ENCODE results near the gene C1QTNF8.
"Not testable (repeated sequence)": the region's sequence is repeated elsewhere in the genome, so short reads cannot be mapped to it uniquely, and the experiment has no call there.

Gene C1QTNF8

DNA sequence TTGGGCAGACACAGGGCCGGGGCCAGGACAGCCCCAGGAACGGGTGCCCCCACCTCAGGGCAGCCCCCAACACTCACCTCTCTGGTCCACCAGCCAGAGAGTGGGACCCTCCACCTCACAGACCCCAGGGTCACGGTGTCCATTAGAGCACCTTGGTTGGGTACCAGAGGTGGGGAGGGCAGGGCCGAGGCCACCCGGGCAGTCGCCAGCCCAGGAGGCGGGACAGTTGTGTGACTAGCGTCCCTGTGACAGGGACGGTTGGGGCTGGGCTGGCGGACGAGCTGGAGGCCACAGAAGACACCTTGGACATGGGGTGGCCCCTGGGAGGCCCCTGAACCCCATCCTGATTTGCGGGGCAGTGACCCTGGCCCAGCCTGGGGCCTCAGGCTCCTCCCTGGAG lies 11.7 kb upstream of the C1QTNF8 start:
- DNase-seq, result no peak

DNA sequence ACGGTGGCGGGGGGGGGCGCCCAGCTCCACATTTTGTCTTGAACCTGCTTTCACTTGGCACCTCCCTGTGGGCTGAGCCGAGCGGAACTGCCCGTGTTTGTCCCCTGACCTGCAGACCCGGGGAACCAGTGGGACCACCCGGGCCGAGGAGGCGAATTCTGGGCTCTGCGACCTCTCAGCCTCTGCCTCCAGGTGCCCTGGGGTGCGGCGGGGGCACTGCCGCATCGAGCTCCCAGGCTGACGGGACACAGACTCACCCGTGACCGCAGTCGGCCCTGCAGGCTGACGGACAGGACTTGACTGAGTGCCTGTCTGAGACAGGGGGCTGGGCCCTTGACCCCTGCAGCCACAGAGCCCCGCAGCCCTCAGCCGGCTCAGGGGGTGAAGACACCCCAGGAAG lies 11.1 kb upstream of the C1QTNF8 start:
- DNase-seq, result no peak

DNA sequence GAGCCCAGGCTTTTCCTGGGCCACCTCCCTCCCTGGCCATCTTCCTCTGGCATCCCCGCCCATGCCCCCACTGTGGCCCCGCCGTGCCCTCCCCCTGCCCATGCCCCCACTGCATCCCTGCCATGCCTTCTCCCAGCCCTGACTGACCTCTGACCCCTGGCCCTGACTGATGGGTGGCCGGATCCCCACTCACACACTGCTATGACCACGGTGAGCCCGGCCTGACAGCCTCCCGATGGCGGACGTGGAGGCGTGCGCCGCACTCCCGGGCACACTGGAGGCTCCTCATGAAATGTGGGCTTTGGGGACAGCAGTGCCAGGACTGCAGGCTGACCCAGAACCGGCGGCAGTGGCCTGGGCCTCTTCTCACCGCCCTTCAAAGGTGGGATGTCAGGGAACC lies 10.6 kb upstream of the C1QTNF8 start:
- no peak for DNase-seq

DNA sequence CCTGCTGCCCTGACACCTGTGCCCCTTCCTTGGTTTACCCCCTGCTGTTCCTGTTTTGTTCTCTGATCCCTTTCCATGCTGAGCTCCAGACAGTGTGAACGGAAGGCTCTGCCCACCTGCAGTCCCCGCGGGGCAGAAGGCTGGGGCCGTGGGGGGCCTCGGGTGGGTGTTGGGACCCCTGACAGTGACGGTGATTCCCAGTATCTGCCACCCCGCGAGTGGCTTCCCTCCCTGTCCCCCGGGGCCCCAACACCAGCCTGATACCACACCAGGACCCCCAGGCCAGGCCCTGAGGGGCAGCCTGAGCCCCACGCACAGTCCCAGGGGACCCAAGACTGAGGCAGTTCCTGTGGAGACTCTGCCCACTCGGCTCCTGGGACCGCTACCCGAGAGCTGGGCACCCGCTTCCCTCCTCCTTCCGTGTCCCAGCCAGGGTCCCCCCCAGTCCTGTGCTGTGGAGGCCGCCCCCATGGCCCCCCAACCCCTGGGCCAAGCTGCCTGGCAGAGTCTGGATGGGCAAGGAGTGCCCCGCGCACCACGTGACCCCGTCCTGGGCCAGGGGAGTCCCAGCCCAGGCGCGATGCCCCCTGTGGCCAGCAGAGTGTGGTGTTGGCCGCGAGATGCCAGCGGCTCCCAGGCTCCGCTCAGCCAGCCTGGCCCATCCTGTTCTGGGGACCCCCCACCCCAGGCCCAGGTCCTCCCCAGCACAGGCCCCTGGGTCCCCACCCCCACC lies 10.0 kb upstream of the C1QTNF8 start:
- DNase-seq, result no peak

DNA sequence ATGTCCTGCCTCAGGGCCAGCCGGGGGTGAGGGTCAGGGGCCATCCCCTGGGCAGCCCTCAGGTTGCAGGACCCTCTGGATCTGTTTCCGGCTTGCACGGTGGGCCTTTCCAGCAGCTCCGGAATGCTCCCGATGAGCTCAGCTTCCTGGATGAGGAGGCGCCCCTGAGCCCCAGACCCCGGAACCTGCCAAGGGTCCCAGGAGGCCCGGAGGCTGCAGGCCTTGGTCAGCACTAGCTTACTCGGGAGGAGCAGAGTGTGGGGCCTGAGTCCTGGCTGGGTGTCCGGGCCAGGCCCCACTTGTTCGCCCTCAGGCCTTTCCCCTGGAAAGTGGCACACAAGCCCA lies 7.6 kb upstream of the C1QTNF8 start:
- DNase-seq, result no peak

DNA sequence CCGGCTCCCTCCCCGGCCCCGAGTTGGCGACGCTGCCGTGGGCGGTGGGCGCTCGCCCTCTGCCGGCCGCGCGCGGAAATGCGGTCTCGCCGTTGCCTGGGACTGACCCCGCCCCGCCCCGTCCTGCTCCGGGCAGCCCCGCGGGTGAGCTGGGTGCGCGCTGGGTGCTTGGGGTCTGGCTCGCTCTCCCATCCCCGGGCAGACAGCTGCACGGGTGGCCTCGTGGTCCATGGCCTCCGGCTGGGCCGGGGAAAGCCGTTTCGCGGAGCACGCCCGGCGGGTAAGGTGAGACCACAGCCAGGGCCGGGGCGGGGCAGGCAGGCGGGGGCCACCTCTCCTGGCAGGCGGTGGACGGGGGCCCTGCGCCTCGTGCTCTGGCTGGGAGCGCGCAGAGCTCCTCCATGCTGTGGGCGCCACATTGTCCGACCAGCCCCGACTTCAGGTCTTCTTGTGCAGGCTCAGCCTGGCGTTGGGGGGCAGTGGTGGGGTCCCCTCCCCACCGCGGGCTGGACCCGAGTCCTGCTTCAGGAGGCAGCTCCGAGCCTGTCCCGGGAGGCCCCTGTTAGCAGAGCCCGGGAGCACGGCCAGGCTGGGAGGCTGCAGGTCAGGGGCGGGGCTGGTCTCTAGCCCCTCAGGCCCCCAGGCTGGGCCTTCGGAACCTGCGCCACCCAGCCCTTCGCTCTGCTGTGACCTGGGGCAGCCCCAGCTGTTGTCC lies 7.0 kb upstream of the C1QTNF8 start:
- DNase-seq, result no peak

DNA sequence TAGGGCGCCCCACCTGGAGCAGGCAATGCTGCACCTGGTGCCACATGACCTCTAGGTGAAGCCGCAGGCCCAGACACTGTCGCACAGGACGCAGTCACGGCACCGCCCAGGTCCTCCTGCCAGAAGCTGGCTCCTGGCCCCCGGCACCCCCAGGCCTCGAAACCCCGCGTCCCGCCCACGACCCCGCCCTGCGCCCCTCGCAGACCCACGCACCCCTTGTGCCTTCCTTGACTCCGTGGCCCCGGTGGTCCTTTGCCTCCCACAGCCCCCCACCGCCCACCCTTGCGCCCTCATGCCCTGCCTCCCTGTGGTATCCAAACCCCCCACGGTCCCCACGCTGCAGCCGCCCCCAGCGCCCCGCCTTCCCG lies 6.3 kb upstream of the C1QTNF8 start:
- DNase-seq, result no peak

DNA sequence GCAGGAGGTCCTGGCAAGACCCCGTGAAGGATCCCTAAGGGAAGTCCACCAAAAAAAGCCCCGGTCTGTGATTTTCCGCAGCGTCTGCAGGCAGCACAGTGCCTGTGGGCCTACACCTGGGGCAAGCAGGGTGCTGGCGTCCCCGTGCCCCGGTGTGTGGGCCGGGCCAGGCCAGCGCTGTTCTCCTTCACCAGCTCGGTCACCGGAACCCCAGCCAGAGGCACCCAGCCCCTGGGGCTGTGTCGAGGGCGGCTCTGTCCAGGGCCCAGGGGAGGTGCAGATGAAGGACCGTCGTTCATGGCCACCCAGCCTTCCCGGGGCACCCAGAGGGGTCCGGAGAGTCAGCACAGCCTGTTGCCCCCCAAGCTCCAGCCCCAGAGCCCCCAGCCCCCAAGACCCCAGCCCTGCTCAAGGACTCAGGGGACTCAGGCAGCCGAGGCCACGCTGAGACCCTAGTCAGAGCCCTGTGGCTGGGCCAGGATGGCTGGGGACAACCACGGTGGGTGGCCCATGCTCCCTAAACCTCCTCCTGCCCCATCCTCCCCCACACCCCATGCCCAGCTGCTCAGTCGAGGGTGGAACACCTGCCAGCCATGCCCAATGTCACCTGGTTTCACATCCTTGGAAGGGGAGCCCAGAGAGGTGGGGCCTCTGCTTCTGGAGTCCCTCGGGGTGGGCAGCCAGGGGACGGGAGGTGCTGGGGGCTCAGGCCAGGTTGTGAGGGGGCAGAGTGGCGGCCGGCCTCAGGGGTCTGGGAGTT lies 5.7 kb upstream of the C1QTNF8 start:
- DNase-seq, result no peak

DNA sequence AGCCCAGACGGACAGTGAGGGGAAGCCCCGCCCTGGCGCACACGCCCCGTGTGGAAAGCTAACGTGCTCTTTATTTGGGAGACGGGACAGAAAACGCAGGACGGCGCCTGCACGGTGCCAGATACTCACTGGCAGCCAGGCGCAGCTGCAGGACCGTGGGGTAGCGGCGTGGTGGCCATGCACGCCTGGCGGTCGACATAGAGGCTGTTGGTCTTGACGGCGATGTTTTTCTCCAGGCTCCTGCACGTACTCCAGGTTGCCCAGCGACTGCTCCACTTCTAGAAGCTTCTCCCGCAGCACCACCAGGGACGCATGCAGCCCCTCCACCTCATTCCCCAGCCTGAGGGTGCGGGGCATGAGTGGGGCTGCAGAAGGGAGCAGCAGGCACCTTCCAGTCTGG lies 5.1 kb upstream of the C1QTNF8 start:
- no peak for DNase-seq

DNA sequence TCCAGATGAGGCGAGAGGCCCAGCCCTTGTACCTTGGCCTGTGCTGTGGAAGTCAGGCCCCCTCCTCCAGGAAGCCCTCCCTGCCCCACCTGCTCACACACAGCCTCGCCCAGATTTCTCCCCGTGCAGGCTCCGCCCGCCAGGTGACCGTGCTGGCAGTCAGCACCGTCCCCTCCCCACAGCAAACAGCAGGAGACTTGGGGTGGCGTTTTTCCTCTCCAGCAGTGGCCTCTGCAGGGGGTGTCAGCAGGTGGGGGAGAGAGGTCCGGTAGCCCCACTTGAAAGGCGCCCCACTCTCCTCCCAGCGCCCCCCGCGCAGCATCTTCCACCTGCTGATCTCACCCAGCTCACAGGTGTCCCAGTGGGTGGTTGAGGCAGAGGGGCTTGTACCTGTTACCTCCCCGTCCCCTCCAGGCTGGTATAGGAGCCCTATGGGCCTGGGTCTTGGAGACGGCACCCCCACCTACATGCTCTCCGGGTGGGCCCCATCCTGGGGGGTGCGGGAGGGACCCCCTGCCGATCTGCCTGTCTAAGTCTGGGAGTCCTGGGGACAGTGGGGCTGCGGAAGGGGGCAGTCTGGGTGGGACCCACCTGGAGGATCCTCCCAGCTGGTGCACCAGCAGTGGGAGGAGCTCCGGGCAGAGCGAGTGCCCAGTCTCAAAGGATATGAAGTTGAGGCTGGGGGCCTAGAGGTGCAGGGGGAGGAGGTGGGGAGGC lies 4.2 kb upstream of the C1QTNF8 start:
- no peak for DNase-seq

DNA sequence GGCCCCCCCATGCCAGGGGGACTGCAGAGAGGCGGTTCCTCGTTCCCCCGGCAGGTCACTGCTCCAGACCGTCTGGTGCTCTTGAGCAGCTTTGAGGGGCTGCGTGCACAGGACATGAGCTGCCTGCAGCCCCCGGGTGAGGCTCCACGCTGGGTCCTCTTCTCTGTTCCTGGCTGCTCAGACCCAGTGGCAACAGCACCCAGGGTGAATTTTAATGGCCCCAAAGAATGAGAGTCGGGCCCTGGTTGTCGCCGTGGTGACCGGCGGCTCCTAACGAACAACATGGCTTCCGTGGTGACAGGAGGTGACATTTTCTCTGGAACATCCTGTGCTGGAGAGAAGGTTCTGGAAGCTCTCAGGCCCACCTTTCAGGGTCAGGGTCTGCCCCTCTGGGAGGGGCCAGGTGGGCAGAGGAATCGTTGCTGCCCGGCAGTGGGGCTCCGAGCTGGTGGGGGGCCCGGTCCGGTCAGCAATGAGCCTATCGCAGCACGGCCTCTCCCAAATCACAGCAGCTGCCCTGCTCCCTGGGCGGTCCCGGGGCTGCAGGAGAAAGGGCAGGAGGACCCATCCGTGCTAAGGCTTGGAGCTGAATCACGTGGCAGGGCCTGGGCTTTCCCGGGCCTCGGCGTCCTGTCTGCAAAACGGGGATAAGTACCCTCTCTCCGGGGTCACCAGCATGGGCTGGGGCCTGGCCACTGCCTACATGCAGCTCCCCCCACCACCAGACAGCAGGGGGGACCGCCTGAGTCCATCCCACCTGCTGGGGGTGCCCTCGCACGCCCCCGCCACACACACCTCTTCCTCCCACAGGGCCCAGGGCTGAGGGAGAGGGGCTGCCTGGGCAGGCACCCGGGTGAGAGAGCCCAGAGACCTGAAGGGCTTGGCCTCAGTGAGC lies 3.4 kb upstream of the C1QTNF8 start:
- DNase-seq, result no peak

DNA sequence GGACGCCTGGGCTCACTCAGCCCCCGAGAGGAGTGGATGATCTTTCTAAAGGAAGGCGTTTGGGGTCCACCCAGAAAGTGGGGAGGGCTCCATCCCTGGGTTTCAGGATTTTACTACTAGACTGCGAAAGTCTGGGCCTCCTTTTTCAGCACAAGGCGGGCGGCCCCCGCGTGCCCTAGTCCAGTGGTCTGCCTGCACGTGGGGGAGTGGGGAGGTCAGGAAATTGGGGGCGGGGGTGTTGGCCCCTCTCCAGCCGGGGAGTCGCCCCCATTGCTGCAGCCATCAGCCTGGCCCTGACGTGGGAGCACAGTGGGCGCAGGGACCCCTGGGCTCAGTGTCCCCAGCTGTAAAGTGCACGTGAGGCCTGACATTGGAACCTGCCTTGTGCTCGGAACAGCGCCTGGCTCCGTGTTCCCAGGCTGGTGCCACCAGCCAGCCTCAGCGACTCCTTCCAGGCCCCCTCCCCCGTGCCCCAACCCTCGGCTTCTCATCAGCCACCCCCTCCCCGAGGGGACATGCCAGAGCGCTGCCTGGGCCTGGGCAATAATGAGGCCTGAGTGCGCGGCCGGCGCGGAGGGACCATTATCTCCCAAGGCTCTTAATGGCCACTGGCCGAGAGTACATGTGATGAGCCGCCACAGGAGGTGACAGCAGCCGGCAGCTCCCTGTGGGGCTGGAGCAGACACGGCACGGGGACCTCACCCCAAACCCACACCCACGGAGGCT lies 2.4 kb upstream of the C1QTNF8 start:
- no peak for DNase-seq

DNA sequence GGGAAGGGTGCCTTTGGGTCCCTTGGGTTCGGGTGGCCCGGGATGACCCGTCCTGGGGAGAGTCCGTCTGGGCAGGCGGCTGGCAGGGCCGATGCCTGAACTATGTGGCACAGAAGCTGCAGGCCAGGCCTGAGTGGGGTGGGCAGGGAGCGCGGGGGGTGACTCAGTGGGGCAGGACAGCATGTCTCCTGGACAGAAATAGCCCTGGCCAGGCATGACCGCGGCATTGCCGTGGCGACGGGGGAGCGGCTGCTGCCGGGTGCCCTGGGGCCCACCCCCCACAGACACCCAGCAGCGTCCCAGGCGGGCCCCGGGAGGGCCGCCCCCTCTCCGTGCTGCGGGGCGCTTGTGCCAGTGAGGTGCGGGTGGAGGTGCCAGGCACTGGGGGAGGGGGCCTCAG lies 1.8 kb upstream of the C1QTNF8 start:
- DNase-seq, result no peak

DNA sequence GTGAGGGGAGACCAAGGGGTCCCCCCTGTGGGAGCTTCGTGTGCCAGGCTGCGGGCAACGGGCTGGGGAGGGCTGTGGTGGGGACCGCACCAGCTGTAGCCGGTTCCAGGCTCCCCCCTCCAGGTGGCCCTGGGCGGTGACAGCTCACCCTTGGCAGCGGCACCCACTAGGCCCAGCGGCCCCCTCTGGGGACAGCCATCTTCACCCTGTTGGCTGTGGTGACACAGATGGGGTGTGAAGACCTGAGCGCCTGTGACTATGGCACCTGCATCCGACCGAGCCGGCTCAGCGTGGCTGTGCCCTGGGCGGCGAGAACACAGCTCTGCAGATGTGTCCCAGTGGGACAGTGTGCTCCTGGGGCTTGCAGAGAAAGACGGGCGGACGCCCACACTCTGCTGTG lies 1.1 kb upstream of the C1QTNF8 start:
- no peak for DNase-seq

DNA sequence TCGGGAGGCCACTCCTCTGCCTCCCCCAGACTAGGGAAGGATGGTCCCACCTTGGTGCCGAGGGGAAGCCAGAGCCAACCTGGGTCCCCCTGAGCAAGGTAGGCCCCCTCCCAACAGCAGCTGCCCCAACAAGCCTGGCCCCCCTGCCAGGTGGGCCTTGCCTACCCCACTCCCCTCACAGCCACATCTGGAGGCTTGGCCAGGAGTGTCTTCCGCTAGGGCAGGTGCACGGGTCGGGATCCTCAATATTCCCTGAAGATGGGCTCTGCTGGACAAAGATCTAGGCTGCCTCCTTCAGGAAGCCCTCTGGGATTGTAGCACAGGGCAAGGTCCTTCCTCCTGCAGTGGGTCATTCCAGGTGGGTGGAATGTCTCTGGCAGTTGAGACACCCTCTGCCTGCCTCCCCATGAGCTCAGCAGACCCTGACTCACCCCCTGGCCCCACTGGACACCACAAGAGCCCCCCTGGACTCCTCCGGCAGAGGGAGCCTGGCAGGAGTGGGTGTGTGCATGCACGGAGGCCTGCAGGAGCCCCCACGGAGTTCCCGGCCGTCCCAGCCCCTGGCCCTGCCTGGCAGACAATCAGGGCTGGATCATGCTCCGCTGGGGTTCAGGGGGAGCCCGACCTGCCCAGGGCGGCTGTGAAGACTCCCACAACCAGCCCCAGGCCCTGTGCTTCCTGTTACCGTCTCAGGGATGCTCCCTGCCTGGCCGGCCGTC lies 435 bp downstream of the C1QTNF8 start:
- no peak for DNase-seq

DNA sequence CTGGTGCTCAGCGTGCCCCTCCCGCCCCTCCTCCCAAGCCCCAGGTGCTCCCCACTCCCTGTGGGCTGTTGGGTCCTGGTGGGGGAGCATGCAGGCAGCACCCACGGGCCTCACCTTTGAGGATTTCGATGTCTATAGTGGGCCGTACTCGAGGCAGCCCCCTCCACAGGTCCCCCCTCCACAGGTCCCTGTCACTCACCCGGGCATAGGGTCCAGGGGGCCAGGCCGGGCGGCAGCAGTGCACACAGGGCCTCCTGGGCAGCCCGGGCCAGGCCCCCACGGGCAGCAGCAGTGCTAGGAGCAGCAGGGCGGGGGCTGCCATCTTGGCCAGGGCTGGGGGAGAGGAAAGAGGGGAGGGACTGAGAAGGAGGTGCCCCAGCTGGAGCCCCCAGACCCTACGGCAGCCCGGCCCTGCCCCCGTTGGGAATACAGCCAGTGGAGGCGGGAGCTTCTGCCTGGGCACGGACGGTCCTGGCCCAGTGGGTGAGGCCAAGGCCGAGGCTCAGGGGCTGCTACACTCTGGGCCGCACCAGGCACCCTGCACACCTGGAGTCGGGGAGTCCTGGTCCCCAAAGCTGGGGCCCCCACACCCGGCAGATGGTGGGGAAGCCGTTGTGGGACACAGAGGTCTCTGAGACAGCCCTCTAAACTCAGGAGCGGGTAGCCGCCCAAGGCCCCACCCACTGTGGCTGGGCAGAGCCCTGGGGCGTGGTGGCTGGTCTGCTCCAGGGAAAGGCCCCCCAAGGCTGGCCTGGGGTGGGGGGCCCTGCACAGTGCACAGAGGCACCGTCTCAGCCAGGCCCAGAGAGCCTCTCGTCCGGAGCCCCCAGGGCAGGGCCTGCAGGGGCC lies 1.2 kb downstream of the C1QTNF8 start:
- no peak for DNase-seq

DNA sequence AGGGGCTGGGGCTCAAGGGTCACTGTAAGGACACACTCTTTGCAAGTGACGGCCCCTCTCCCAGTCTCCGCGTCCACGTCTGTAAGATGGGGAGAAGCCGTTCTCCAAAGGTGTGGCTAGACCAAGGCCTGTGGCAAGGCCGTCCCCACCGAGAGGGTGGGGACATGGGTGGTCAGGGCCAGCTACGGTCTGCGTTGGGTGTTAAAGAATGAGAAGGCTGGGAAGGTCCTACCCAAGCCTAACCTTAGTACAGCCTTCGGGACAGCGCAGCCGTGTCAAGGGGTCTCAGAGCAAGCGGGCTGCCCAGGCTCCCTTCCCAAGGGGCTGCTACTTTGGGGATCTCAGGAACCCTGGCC lies 1.9 kb downstream of the C1QTNF8 start:
- DNase-seq, result no peak

DNA sequence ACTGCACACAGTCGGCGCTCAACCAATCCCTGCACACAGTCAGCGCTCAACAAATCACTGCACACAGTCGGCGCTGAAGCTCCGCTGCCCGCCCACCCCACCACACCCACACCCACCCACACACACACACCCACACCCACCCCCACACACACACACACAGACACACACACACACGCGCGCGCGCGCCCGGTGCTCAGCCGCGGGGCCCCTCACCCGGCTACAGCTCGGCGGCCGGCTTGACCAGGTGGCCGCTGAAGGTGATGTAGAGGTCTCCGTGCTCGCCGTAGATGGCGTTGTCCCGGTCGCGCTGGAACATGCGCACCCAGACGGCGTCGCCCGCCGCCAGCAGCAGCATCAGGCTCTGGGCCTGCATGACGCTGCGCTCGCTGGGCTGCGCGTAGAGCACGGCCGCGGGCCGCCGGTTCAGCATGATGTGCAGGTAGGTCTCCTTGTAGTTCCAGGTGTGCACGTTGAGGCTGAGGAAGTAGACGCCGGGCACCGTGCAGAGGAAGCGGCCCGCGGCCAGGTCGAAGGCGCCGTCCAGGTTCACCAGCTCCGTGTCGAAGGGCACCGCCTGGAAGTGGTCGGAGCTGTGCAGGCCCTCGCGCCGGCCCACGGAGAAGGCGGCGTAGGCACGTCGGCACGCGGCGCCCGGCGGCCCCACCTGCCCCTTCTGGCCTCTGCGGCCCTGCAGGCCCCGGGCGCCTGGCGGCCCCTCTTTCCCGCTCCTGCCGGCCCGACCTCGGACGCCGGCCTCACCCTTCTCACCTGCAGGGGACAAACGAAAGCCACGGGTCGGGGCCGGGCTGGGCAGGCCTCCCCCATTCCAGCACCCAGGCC lies 2.5 kb downstream of the C1QTNF8 start:
- DNase-seq, result no peak

DNA sequence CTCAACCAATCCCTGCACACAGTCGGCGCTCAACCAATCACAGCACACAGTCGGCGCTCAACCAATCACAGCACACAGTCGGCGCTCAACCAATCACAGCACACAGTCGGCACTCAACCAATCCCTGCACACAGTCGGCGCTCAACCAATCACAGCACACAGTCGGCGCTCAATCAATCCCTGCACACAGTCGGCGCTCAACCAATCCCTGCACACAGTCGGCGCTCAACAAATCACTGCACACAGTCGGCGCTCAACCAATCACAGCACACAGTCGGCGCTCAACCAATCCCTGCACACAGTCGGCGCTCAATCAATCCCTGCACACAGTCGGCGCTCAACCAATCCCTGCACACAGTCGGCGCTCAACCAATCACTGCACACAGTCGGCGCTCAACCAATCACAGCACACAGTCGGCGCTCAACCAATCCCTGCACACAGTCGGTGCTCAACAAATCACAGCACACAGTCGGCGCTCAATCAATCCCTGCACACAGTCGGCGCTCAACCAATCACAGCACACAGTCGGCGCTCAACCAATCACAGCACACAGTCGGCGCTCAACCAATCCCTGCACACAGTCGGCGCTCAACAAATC lies 3.3 kb downstream of the C1QTNF8 start:
- not testable (repeated sequence) for DNase-seq

Data from NCI-H1436 treated with DMSO at 0.1 percent for 48 hours (cell line).